22Rv1 (cell line): ENCODE results near the gene OR52E4.

Experiments
- CTCF ChIP-seq: fragments of 450-650 bp; IDR thresholded peaks from 2 replicates; pipeline ENCODE4 v1.5.1; 2017; ENCODE audit warnings: mild to moderate bottlenecking
- ZFX ChIP-seq: fragments of 450-650 bp; IDR thresholded peaks from 2 replicates; pipeline ENCODE4 v1.6.1; 2017; ENCODE audit warnings: antibody characterized with exemption, borderline replicate concordance

DNA sequence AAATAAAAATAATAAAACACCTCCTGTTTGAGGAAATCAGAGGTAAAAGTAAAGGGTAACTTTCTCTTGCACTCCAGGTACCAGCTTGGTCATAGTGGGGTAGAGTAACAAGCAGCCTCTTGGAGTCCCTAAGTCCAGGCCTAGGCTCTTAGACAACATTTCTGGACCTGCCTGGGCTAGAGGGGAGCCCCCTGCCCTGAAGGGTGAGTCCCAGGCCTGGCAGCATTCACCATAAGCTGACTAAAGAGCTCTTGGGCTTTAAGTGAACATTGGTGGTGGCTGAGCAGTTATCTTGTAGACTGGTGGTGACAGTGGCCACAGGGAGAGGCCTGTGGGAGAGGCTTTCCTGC lies 43.0 kb downstream of the OR52E4 start:
- TF ChIP-seq CTCF (no peak), ZFX (no peak)
